Astrocyte of the spinal cord (primary cell): ENCODE measurements around the gene CPNE1.
"Not testable (repeated sequence)": the region's sequence is repeated elsewhere in the genome, so short reads cannot be mapped to it uniquely, and the experiment has no call there.

ENCODE experiments used
- DNase-seq: peaks from one replicate; pipeline ENCODE4 v3.0.0; 2011; ENCODE audit warnings: low read depth, low spot score
- H3K4me3 ChIP-seq: 2 replicates; pipeline ENCODE4 v1.5.1; 2011; ENCODE audit warnings: low read depth, mild to moderate bottlenecking, low read length, moderate library complexity
- in situ Hi-C: cut with HindIII; loops from 2 replicates; pipeline ENCODE4 v1.10.0; 2017; ENCODE audit warnings: low sequenced_read_pairs
- TF ChIP-seq, protein P1 (sequence below): IDR thresholded peaks from 2 replicates; pipeline ENCODE4 v1.5.1; 2012; ENCODE audit warnings: low read depth, mild to moderate bottlenecking, low read length, inconsistent platforms

Gene CPNE1

DNA sequence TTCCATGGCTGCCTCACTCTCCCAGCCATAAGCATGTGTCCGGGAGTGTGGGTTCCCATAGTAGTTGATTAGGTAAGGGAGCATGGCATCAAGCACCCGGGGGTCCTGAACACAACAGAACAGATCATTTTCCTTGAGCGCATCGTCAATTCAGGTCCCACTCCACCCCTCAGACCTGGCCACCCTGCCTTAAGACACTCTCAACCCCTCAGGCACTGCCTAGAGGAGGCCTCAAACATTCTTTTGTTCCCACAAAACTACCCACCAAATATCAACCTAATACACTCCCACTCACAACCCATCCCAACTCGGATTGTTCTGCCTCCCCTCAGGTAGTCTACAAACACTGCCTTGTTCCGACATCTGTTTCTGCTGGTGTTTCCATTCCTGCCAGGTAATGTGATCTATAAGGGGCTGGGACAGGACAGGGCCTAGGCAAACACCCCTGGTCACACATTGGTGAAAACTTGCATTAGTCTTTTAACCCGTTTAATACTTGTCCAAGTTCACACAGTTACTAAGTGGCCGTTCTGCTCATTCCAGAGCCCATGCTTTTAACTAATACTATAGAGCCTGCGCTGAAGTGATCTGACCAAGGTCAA lies 33.1 kb upstream of the CPNE1 start:
- in situ Hi-C loops, result no loop called here
- peak overlapping the region; percentile 91 for H3K4me3 ChIP-seq
- DNase-seq, result no peak
- TF ChIP-seq, protein P1, sequence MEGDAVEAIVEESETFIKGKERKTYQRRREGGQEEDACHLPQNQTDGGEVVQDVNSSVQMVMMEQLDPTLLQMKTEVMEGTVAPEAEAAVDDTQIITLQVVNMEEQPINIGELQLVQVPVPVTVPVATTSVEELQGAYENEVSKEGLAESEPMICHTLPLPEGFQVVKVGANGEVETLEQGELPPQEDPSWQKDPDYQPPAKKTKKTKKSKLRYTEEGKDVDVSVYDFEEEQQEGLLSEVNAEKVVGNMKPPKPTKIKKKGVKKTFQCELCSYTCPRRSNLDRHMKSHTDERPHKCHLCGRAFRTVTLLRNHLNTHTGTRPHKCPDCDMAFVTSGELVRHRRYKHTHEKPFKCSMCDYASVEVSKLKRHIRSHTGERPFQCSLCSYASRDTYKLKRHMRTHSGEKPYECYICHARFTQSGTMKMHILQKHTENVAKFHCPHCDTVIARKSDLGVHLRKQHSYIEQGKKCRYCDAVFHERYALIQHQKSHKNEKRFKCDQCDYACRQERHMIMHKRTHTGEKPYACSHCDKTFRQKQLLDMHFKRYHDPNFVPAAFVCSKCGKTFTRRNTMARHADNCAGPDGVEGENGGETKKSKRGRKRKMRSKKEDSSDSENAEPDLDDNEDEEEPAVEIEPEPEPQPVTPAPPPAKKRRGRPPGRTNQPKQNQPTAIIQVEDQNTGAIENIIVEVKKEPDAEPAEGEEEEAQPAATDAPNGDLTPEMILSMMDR, result no peak

DNA sequence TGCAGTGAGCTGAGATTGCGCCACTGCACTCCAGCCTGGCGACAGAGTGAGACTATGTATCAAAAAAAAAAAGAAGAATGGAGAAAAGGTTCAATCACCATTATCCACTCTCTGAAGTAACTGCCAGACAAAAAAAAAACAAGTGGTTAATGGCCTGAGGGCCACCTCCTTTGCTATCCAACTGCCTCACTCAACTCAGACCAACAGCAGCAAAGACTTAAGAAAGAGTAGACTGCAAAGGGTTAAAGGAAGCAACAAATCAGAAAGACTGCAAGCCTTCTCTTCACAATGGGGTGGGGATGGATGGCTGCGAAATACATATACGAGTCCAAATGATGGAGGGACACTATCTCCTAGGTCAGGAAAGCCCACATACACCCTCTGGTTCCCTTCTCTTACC lies 31.3 kb upstream of the CPNE1 start:
- in situ Hi-C loops, result no loop called here
- no peak for DNase-seq
- TF ChIP-seq, protein P1, result no peak
- no peak overlapping the region for H3K4me3 ChIP-seq

- TF ChIP-seq, protein P1, result no peak
- in situ Hi-C loops, result no loop called here
- no peak for DNase-seq
- no peak overlapping the region for H3K4me3 ChIP-seq
These were observed 30.6 kb upstream of the CPNE1 start for GRCh38 chr20:35695245-35695749.

DNA sequence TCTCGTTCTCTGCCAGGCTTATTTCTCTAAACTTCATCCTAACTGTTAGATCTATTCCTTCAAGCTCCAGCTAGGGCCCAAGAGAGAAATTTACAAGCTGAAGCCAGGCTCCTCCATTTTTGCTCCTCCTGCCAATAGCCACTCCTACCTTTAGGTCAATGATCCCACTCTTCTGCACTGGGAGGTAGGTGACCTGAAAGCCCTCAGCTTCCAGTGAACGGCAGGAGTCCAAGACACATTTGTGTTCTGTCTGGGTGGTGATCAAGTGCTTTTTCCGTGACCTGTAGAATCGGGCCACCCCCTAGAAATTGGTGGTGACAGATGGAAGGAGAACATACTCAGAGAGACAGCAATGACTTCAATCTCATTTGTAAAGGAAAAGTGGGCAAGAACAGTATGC lies 25.6 kb upstream of the CPNE1 start:
- in situ Hi-C loops, result no loop called here
- no peak overlapping the region for H3K4me3 ChIP-seq
- TF ChIP-seq, protein P1, result no peak
- DNase-seq, result no peak

GRCh38 chr20:35686872-35687271 lies 22.2 kb upstream of the CPNE1 start:
- H3K4me3 ChIP-seq, DNase-seq, in situ Hi-C loops: not testable (repeated sequence)
- TF ChIP-seq, protein P1, result peak; percentile 24

DNA sequence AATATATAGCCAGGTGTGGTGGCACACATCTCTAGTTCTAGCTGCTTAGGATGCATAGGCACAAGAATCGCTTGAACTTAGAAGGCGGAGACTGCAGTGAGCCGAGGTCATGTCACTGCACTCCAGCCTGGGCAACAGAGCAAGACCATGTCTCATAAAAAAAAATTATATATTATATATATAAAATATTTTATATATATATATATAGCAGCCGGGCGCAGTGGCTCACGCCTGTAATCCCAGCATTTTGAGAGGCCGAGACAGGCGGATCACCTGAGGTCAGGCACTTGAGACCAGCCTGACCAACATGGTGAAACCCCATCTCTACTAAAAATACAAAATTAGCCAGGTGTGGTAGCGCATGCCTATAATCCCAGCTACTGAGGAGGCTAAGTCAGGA lies 20.7 kb upstream of the CPNE1 start:
- H3K4me3 ChIP-seq, in situ Hi-C loops, DNase-seq: not testable (repeated sequence)

- no peak overlapping the region for H3K4me3 ChIP-seq
- TF ChIP-seq, protein P1, result no peak
- no peak for DNase-seq
- in situ Hi-C loops, result no loop called here
These were observed 17.3 kb upstream of the CPNE1 start for GRCh38 chr20:35681960-35682359.
